ENCODE results near the gene ADAD1.

The ADAD1 gene

GRCh38 chr4:122383341-122383740 lies 4.5 kb downstream of the ADAD1 start:
- H3K36me3 ChIP-seq (ENCODE audit: control insufficient read depth, insufficient read depth, low read length): no peaks in the 10 kb centered on the region
- H3K4me3 ChIP-seq (ENCODE audit: low read length): no peak overlapping the region
- no peaks in the 10 kb centered on the region for H3K4me1 ChIP-seq (ENCODE audit: control insufficient read depth, insufficient read depth, low read length)
- H3K9ac ChIP-seq (ENCODE audit: low read length): no peak overlapping the region
- H3K27me3 ChIP-seq (ENCODE audit: control insufficient read depth, insufficient read depth, low read length): no peaks in the 10 kb centered on the region
- no peak overlapping the region for H3K27ac ChIP-seq (ENCODE audit: low read depth, low read length)

GRCh38 chr4:122384245-122384644 lies 5.4 kb downstream of the ADAD1 start:
- no peaks in the 10 kb centered on the region for H3K36me3 ChIP-seq (ENCODE audit: control insufficient read depth, insufficient read depth, low read length)

GRCh38 chr4:122393276-122393675 lies 14.5 kb downstream of the ADAD1 start:
- Histone ChIP-seq H3K27me3 (ENCODE audit: control insufficient read depth, insufficient read depth, low read length) (no peaks in the 10 kb centered on the region), H3K27ac (ENCODE audit: low read depth, low read length) (no peak overlapping the region), H3K36me3 (ENCODE audit: control insufficient read depth, insufficient read depth, low read length) (no peaks in the 10 kb centered on the region), H3K4me3 (ENCODE audit: low read length) (no peak overlapping the region), H3K9ac (ENCODE audit: low read length) (no peak overlapping the region), H3K4me1 (ENCODE audit: control insufficient read depth, insufficient read depth, low read length) (no peaks in the 10 kb centered on the region)

More at GRCh38 chr4:122384245-122384644, 5.4 kb downstream of the ADAD1 start:
- Histone ChIP-seq H3K4me3 (ENCODE audit: low read length) (no peak overlapping the region), H3K4me1 (ENCODE audit: control insufficient read depth, insufficient read depth, low read length) (no peaks in the 10 kb centered on the region), H3K27me3 (ENCODE audit: control insufficient read depth, insufficient read depth, low read length) (no peaks in the 10 kb centered on the region), H3K27ac (ENCODE audit: low read depth, low read length) (no peak overlapping the region), H3K9ac (ENCODE audit: low read length) (no peak overlapping the region)

GRCh38 chr4:122403861-122404260 lies 25.1 kb downstream of the ADAD1 start:
- Histone ChIP-seq H3K36me3 (ENCODE audit: control insufficient read depth, insufficient read depth, low read length) (no peaks in the 10 kb centered on the region), H3K4me1 (ENCODE audit: control insufficient read depth, insufficient read depth, low read length) (no peaks in the 10 kb centered on the region), H3K4me3 (ENCODE audit: low read length) (no peak overlapping the region), H3K27ac (ENCODE audit: low read depth, low read length) (no peak overlapping the region), H3K27me3 (ENCODE audit: control insufficient read depth, insufficient read depth, low read length) (no peaks in the 10 kb centered on the region), H3K9ac (ENCODE audit: low read length) (no peak overlapping the region)

GRCh38 chr4:122412547-122412946 lies 33.7 kb downstream of the ADAD1 start:
- Histone ChIP-seq H3K4me1 (ENCODE audit: control insufficient read depth, insufficient read depth, low read length) (no peaks in the 10 kb centered on the region), H3K36me3 (ENCODE audit: control insufficient read depth, insufficient read depth, low read length) (no peaks in the 10 kb centered on the region), H3K27ac (ENCODE audit: low read depth, low read length) (no peak overlapping the region), H3K27me3 (ENCODE audit: control insufficient read depth, insufficient read depth, low read length) (no peaks in the 10 kb centered on the region), H3K4me3 (ENCODE audit: low read length) (no peak overlapping the region), H3K9ac (ENCODE audit: low read length) (no peak overlapping the region)

GRCh38 chr4:122423246-122423645 lies 44.4 kb downstream of the ADAD1 start:
- no peaks in the 10 kb centered on the region for H3K27me3 ChIP-seq (ENCODE audit: control insufficient read depth, insufficient read depth, low read length)
- H3K4me3 ChIP-seq (ENCODE audit: low read length): no peak overlapping the region
- no peaks in the 10 kb centered on the region for H3K36me3 ChIP-seq (ENCODE audit: control insufficient read depth, insufficient read depth, low read length)
- no peak overlapping the region for H3K9ac ChIP-seq (ENCODE audit: low read length)
- H3K27ac ChIP-seq (ENCODE audit: low read depth, low read length): no peak overlapping the region
- H3K4me1 ChIP-seq (ENCODE audit: control insufficient read depth, insufficient read depth, low read length): no peaks in the 10 kb centered on the region

GRCh38 chr4:122431351-122431750 lies 52.5 kb downstream of the ADAD1 start:
- H3K27ac ChIP-seq (ENCODE audit: low read depth, low read length): no peak overlapping the region
- H3K4me1 ChIP-seq (ENCODE audit: control insufficient read depth, insufficient read depth, low read length): no peaks in the 10 kb centered on the region
- H3K27me3 ChIP-seq (ENCODE audit: control insufficient read depth, insufficient read depth, low read length): no peaks in the 10 kb centered on the region
- no peak overlapping the region for H3K9ac ChIP-seq (ENCODE audit: low read length)
- H3K36me3 ChIP-seq (ENCODE audit: control insufficient read depth, insufficient read depth, low read length): no peaks in the 10 kb centered on the region
- no peak overlapping the region for H3K4me3 ChIP-seq (ENCODE audit: low read length)

- Histone ChIP-seq H3K36me3 (ENCODE audit: control insufficient read depth, insufficient read depth, low read length) (no peaks in the 10 kb centered on the region), H3K27me3 (ENCODE audit: control insufficient read depth, insufficient read depth, low read length) (no peaks in the 10 kb centered on the region), H3K4me1 (ENCODE audit: control insufficient read depth, insufficient read depth, low read length) (no peaks in the 10 kb centered on the region), H3K9ac (ENCODE audit: low read length) (no peak overlapping the region), H3K27ac (ENCODE audit: low read depth, low read length) (no peak overlapping the region), H3K4me3 (ENCODE audit: low read length) (no peak overlapping the region)
Observed at GRCh38 chr4:122434285-122434684, 55.5 kb downstream of the ADAD1 start.

GRCh38 chr4:122450847-122451246 lies 72.0 kb downstream of the ADAD1 start:
- no peak overlapping the region for H3K9ac ChIP-seq (ENCODE audit: low read length)
- no peak overlapping the region for H3K27ac ChIP-seq (ENCODE audit: low read depth, low read length)
- H3K4me3 ChIP-seq (ENCODE audit: low read length): no peak overlapping the region
- no peaks in the 10 kb centered on the region for H3K4me1 ChIP-seq (ENCODE audit: control insufficient read depth, insufficient read depth, low read length)
- no peaks in the 10 kb centered on the region for H3K27me3 ChIP-seq (ENCODE audit: control insufficient read depth, insufficient read depth, low read length)
- no peaks in the 10 kb centered on the region for H3K36me3 ChIP-seq (ENCODE audit: control insufficient read depth, insufficient read depth, low read length)

GRCh38 chr4:122453384-122453995 lies 74.7 kb downstream of the ADAD1 start:
- H3K4me3 ChIP-seq (ENCODE audit: low read length): no peak overlapping the region
- no peak overlapping the region for H3K9ac ChIP-seq (ENCODE audit: low read length)
- no peaks in the 10 kb centered on the region for H3K4me1 ChIP-seq (ENCODE audit: control insufficient read depth, insufficient read depth, low read length)

GRCh38 chr4:122456231-122457116 lies 77.7 kb downstream of the ADAD1 start, which contains the start of gene IL2:
Gene IL2, minus strand, starts transcription at chr4:122456725. Its CDS starts 285 bp downstream, at chr4:122456440.
- no peak within 1 kb of the TSS for H3K9ac ChIP-seq (ENCODE audit: low read length)
- H3K4me3 ChIP-seq (ENCODE audit: low read length): no peak within 1 kb of the TSS
- no peaks in the 10 kb centered on the region for H3K27me3 ChIP-seq (ENCODE audit: control insufficient read depth, insufficient read depth, low read length)
- H3K27ac ChIP-seq (ENCODE audit: low read depth, low read length): no peak within 1 kb of the TSS
- H3K4me1 ChIP-seq (ENCODE audit: control insufficient read depth, insufficient read depth, low read length): no peaks in the 10 kb centered on the region
- H3K36me3 ChIP-seq (ENCODE audit: control insufficient read depth, insufficient read depth, low read length): no peaks in the 10 kb centered on the region

More at GRCh38 chr4:122453384-122453995, 74.7 kb downstream of the ADAD1 start:
- Histone ChIP-seq H3K27me3 (ENCODE audit: control insufficient read depth, insufficient read depth, low read length) (no peaks in the 10 kb centered on the region), H3K27ac (ENCODE audit: low read depth, low read length) (no peak overlapping the region), H3K36me3 (ENCODE audit: control insufficient read depth, insufficient read depth, low read length) (no peaks in the 10 kb centered on the region)

- H3K9ac ChIP-seq (ENCODE audit: low read length): no peak overlapping the region
- no peaks in the 10 kb centered on the region for H3K4me1 ChIP-seq (ENCODE audit: control insufficient read depth, insufficient read depth, low read length)
- H3K4me3 ChIP-seq (ENCODE audit: low read length): no peak overlapping the region
- no peaks in the 10 kb centered on the region for H3K36me3 ChIP-seq (ENCODE audit: control insufficient read depth, insufficient read depth, low read length)
- H3K27me3 ChIP-seq (ENCODE audit: control insufficient read depth, insufficient read depth, low read length): no peaks in the 10 kb centered on the region
- no peak overlapping the region for H3K27ac ChIP-seq (ENCODE audit: low read depth, low read length)
Observed at GRCh38 chr4:122458625-122459024, 79.8 kb downstream of the ADAD1 start.
